HS-27A (cell line): ENCODE results near the gene IL1R2.

Experiments used
- DNase-seq: peaks from one replicate; pipeline ENCODE4 v3.0.0-alpha.2; 2012; ENCODE audit warnings: low read depth, missing footprints

Gene IL1R2

GRCh38 chr2:102022884-102023539 is 31.3 kb downstream of the IL1R2 start:
- no peak for DNase-seq

GRCh38 chr2:102024410-102024809 is 32.6 kb downstream of the IL1R2 start:
- DNase-seq: no peak

- no peak for DNase-seq
Measured at GRCh38 chr2:102025016-102025501, 33.3 kb downstream of the IL1R2 start.

GRCh38 chr2:102025583-102026267 is 34.0 kb downstream of the IL1R2 start:
- no peak for DNase-seq

GRCh38 chr2:102027036-102027980 is 35.5 kb downstream of the IL1R2 start:
- DNase-seq: no peak

GRCh38 chr2:102028470-102028869 is 36.7 kb downstream of the IL1R2 start:
- no peak for DNase-seq

GRCh38 chr2:102029405-102029804 is 37.6 kb downstream of the IL1R2 start:
- no peak for DNase-seq

GRCh38 chr2:102029952-102030351 is 38.2 kb downstream of the IL1R2 start:
- no peak for DNase-seq

- DNase-seq: no peak
Measured at GRCh38 chr2:102030502-102030854, 38.7 kb downstream of the IL1R2 start.

- DNase-seq: no peak
Measured at GRCh38 chr2:102030855-102031527, 39.2 kb downstream of the IL1R2 start.

- DNase-seq: no peak
Measured at GRCh38 chr2:102032368-102033030, 40.7 kb downstream of the IL1R2 start.

GRCh38 chr2:102033031-102033749 is 41.4 kb downstream of the IL1R2 start:
- no peak for DNase-seq

- DNase-seq: no peak
Measured at GRCh38 chr2:102033750-102034682, 42.3 kb downstream of the IL1R2 start.

- no peak for DNase-seq
Measured at GRCh38 chr2:102034683-102035548, 43.2 kb downstream of the IL1R2 start.

- DNase-seq: no peak
Measured at GRCh38 chr2:102037681-102038080, 45.9 kb downstream of the IL1R2 start.

- no peak for DNase-seq
Measured at GRCh38 chr2:102040229-102040628, 48.5 kb downstream of the IL1R2 start.

- DNase-seq: no peak
Measured at GRCh38 chr2:102041351-102041750, 49.6 kb downstream of the IL1R2 start.

- no peak for DNase-seq
Measured at GRCh38 chr2:102042196-102043081, 50.7 kb downstream of the IL1R2 start.
